WTC11 (cell line): ENCODE results near the gene FMO2. TPM values are rescaled to one million over a fixed set of nuclear protein-coding genes. Genes with fewer than 3 reads are reported as not detected.

Source experiments
- ATAC-seq: fragments of 200-7000 bp; cut with Tn5 transposase; 2 replicates; pipeline ENCODE4 v1.10.0; 2021; ENCODE audit warnings: mild to moderate bottlenecking, moderate library complexity
- CTCF ChIA-PET: fragments of 300-600 bp; sonication (Branson Sonifier 250); formaldehyde crosslinking; loops from one replicate; lab custom pipeline; 2021; ENCODE audit warnings: antibody characterized with exemption; lab: Charles Lee
- POLR2A ChIA-PET: fragments of 350-600 bp; sonication (Branson Sonifier 250); formaldehyde crosslinking; loops from one replicate; lab custom pipeline; 2021; ENCODE audit warnings: antibody characterized with exemption; lab: Charles Lee
- DNase-seq: peaks from one replicate; pipeline ENCODE4 v3.0.0; 2021; ENCODE audit warnings: low spot score
- H3K27ac Mint-ChIP-seq: 2 replicates; pipeline ENCODE4 v1.8.0; 2021; ENCODE audit warnings: mixed read lengths
- H3K27me3 Mint-ChIP-seq: 2 replicates; pipeline ENCODE4 v1.8.0; 2021; ENCODE audit warnings: low read depth, mild to moderate bottlenecking, moderate library complexity, mixed read lengths
- H3K36me3 Mint-ChIP-seq: 2 replicates; pipeline ENCODE4 v1.8.0; 2021; ENCODE audit warnings: mixed read lengths
- H3K4me1 Mint-ChIP-seq: 2 replicates; pipeline ENCODE4 v1.8.0; 2022; ENCODE audit warnings: mixed read lengths
- H3K4me3 Mint-ChIP-seq: 2 replicates; pipeline ENCODE4 v1.8.0; 2021; ENCODE audit warnings: mild to moderate bottlenecking, moderate library complexity, mixed read lengths
- H3K9me3 Mint-ChIP-seq: 2 replicates; pipeline ENCODE4 v1.8.0; 2021; ENCODE audit warnings: mixed read lengths
- AR ChIP-seq: fragments of 250-450 bp; sonication (Bioruptor Pico); IDR thresholded peaks from 2 replicates; pipeline ENCODE4 v1.9.0; 2021; ENCODE audit warnings: mild to moderate bottlenecking
- ARID4B ChIP-seq: sonication (generic); formaldehyde crosslinking; IDR thresholded peaks from 2 replicates; pipeline ENCODE4 v1.8.0; 2023; ENCODE audit warnings: missing genetic modification reagents, mild to moderate bottlenecking, borderline replicate concordance
- EMX1 ChIP-seq: fragments of 250-450 bp; sonication (Bioruptor Pico); IDR thresholded peaks from 2 replicates; pipeline ENCODE4 v1.8.0; 2021; ENCODE audit warnings: mild to moderate bottlenecking
- FOXJ3 ChIP-seq: sonication (generic); formaldehyde crosslinking; IDR thresholded peaks from 2 replicates; pipeline ENCODE4 v1.9.0; 2021; ENCODE audit warnings: missing genetic modification reagents, mild to moderate bottlenecking, borderline replicate concordance
- GRHL2 ChIP-seq: fragments of 250-450 bp; sonication (Bioruptor Pico); IDR thresholded peaks from 2 replicates; pipeline ENCODE4 v1.8.0; 2022; ENCODE audit warnings: mild to moderate bottlenecking, moderate library complexity; ENCODE audit not compliant: insufficient replicate concordance, severe bottlenecking
- IRF2 ChIP-seq: sonication (generic); formaldehyde crosslinking; IDR thresholded peaks from 2 replicates; pipeline ENCODE4 v1.8.0; 2022; ENCODE audit warnings: low read depth, missing genetic modification reagents, borderline replicate concordance
- JUN ChIP-seq: sonication (generic); formaldehyde crosslinking; IDR thresholded peaks from 2 replicates; pipeline ENCODE4 v1.8.0; 2023; ENCODE audit warnings: mild to moderate bottlenecking, missing genetic modification reagents
- PRRX2 ChIP-seq: fragments of 250-450 bp; sonication (Bioruptor Pico); IDR thresholded peaks from 2 replicates; pipeline ENCODE4 v1.8.0; 2021; ENCODE audit warnings: mild to moderate bottlenecking
- SP1 ChIP-seq: sonication (generic); formaldehyde crosslinking; conservative IDR thresholded peaks from 2 replicates; pipeline ENCODE4 v1.8.1; 2022; ENCODE audit warnings: missing genetic modification reagents
- USF1 ChIP-seq: sonication (generic); formaldehyde crosslinking; IDR thresholded peaks from 2 replicates; pipeline ENCODE4 v1.8.0; 2022; ENCODE audit warnings: mild to moderate bottlenecking, missing genetic modification reagents
- ZBTB21 ChIP-seq: sonication (generic); formaldehyde crosslinking; IDR thresholded peaks from 2 replicates; pipeline ENCODE4 v1.8.1; 2023; ENCODE audit warnings: mild to moderate bottlenecking, missing genetic modification reagents, borderline replicate concordance
- ZMAT4 ChIP-seq: fragments of 250-450 bp; sonication (Bioruptor Pico); IDR thresholded peaks from 2 replicates; pipeline ENCODE4 v1.9.0; 2021; ENCODE audit warnings: mild to moderate bottlenecking
- ZNF219 ChIP-seq: sonication (generic); formaldehyde crosslinking; IDR thresholded peaks from 2 replicates; pipeline ENCODE4 v1.8.0; 2023; ENCODE audit warnings: missing genetic modification reagents, mild to moderate bottlenecking, borderline replicate concordance
- ZNF232 ChIP-seq: sonication (generic); formaldehyde crosslinking; IDR thresholded peaks from 2 replicates; pipeline ENCODE4 v1.8.0; 2022; ENCODE audit warnings: mild to moderate bottlenecking, missing genetic modification reagents
- ZNF263 ChIP-seq: sonication (generic); formaldehyde crosslinking; IDR thresholded peaks from 2 replicates; pipeline ENCODE4 v1.8.1; 2022; ENCODE audit warnings: low read depth, mild to moderate bottlenecking, moderate library complexity, missing genetic modification reagents
- ZNF317 ChIP-seq: sonication (generic); formaldehyde crosslinking; IDR thresholded peaks from 2 replicates; pipeline ENCODE4 v1.8.1; 2023; ENCODE audit warnings: low read depth, mild to moderate bottlenecking, moderate library complexity, missing genetic modification reagents, borderline replicate concordance
- ZNF671 ChIP-seq: fragments of 250-450 bp; sonication (Bioruptor Pico); IDR thresholded peaks from 2 replicates; pipeline ENCODE4 v1.8.0; 2021; ENCODE audit warnings: mild to moderate bottlenecking
- total RNA-seq: library from RNA; stranded (reverse); gene quantifications from 3 replicates; pipeline ENCODE4 v1.2.3, GENCODE V29; 2021
- TF ChIP-seq, protein P1 (sequence below): fragments of 250-450 bp; sonication (Bioruptor Pico); conservative IDR thresholded peaks from 2 replicates; pipeline ENCODE4 v1.9.0; 2021; ENCODE audit warnings: mild to moderate bottlenecking
- TF ChIP-seq, protein P2 (sequence below): sonication (generic); formaldehyde crosslinking; IDR thresholded peaks from 2 replicates; pipeline ENCODE4 v1.8.0; 2023; ENCODE audit warnings: missing genetic modification reagents
- TF ChIP-seq, protein P3 (sequence below): sonication (generic); formaldehyde crosslinking; IDR thresholded peaks from 2 replicates; pipeline ENCODE4 v1.8.1; 2022; ENCODE audit warnings: missing genetic modification reagents, borderline replicate concordance

FMO2 gene
- total RNA-seq, 1 experiment from 2014 or later = not detected

DNA sequence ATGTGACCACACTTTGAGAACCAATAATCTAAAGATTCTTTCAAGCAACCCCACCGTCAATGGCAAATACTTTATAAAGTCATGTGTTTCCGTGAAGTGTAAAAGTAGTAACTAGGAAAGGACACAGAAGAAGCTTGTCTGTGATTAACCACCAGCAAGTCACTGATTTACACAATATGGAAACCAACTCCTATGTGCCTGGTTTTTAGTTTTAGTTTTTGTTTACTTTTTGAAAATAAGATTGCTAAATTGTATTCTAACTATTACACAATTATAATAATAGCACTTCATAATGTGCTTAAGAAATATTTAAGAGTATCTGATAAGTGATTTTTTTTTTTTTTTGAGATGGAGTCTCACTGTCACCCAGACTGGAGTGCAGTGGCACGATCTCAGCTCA is 13.0 kb downstream of the FMO2 start (continued):
- TF ChIP-seq EMX1 (CRISPR knock-in tag) = no peak
- TF ChIP-seq, all 79 proteins: peak for 0

GRCh38 chr1:171204296-171204695 is 19.2 kb downstream of the FMO2 start:
- ChIA-PET CTCF (no interaction called here), POLR2A (no interaction called here)
- no peak for ATAC-seq
- TF ChIP-seq ZNF263 (CRISPR knock-in tag) (no peak), FOXJ3 (no peak), SP1 (CRISPR knock-in tag) (no peak), ZNF317 (CRISPR knock-in tag) (no peak), JUN (CRISPR knock-in tag) (no peak), ZNF219 (CRISPR knock-in tag) (no peak), ZNF232 (CRISPR knock-in tag) (no peak), ZNF671 (no peak), IRF2 (CRISPR knock-in tag) (no peak), USF1 (CRISPR knock-in tag) (no peak), PRRX2 (CRISPR knock-in tag) (no peak)
- TF ChIP-seq, protein P1, sequence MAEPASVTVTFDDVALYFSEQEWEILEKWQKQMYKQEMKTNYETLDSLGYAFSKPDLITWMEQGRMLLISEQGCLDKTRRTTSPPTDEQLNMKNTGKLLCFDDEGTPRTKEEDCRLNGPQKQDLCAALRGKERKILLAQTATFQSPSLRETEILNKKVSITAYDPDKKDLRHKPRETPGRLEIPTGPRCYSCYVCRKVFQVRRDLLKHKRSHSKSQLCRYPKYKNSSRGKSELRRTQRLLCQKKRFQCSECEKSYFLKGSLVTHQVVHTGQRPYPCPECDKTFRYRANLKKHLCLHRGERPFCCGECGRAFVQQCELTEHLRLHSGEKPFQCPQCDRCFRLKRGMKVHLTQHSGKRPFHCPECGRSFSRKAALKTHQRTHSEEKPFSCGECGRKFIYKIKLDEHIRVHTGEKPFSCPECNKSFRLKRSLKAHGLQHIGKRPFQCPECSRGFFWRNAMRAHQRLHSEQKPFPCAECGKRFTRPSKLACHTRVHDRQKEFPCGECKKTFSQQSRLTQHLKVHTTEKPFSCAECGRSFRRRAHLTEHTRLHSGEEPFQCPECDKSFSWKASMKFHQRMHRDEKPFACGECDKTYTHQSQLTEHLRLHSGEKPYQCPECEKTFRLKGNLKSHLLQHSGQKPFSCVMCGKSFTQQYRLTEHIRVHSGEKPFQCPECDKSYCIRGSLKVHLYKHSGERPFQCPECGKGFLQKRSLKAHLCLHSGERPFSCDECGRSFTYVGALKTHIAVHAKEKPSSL (CRISPR knock-in tag) = no peak
- TF ChIP-seq, protein P2, sequence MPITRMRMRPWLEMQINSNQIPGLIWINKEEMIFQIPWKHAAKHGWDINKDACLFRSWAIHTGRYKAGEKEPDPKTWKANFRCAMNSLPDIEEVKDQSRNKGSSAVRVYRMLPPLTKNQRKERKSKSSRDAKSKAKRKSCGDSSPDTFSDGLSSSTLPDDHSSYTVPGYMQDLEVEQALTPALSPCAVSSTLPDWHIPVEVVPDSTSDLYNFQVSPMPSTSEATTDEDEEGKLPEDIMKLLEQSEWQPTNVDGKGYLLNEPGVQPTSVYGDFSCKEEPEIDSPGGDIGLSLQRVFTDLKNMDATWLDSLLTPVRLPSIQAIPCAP (CRISPR knock-in tag) = no peak
- TF ChIP-seq, protein P3, sequence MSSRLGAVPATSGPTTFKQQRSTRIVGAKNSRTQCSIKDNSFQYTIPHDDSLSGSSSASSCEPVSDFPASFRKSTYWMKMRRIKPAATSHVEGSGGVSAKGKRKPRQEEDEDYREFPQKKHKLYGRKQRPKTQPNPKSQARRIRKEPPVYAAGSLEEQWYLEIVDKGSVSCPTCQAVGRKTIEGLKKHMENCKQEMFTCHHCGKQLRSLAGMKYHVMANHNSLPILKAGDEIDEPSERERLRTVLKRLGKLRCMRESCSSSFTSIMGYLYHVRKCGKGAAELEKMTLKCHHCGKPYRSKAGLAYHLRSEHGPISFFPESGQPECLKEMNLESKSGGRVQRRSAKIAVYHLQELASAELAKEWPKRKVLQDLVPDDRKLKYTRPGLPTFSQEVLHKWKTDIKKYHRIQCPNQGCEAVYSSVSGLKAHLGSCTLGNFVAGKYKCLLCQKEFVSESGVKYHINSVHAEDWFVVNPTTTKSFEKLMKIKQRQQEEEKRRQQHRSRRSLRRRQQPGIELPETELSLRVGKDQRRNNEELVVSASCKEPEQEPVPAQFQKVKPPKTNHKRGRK (CRISPR knock-in tag) = no peak
- H3K27ac Mint-ChIP-seq = no peak overlapping the region
- no peaks in the 10 kb centered on the region for H3K9me3 Mint-ChIP-seq
- H3K36me3 Mint-ChIP-seq = no peaks in the 10 kb centered on the region
- H3K4me1 Mint-ChIP-seq = peaks cover 15% of the 10 kb centered on the region
- no peak for DNase-seq
- no peaks in the 10 kb centered on the region for H3K27me3 Mint-ChIP-seq
- no peak overlapping the region for H3K4me3 Mint-ChIP-seq

DNA sequence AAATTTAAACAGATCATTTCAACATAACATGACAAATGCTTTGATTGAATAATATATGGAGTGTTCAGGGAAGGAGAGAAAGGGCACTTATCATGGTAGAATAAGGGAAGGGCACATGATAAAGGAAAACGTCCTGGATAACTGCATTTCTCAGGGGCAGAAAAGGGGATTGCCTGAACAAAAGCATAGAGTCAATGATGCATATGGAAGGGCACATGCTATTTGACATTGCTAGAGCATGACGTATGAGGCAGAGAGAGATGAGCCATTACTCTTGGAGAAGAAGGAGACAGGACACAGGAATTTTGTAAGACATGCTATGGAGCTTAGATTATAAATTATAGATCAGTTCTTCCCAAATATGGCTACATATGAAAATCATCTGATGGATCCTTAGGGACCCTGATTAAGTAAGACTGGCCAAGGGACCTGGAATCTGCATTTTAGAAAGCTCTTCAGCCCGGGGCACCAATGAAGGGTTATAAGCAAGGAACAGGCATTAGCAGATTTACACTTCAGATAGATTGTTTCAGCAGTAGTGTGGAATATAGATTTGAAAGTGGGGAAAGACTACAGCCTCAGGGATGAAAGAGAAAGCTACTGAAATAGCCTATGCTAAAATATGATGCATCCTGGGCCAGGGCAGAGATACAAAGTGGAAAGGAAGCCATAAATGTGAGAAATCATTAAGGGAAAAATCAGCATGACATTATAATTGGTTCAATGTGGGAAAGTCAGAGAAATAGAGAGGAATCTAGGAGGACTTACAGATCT is 21.3 kb downstream of the FMO2 start:
- H3K4me3 Mint-ChIP-seq = no peak overlapping the region
- DNase-seq = no peak
- peaks cover 28% of the 10 kb centered on the region for H3K4me1 Mint-ChIP-seq
- H3K9me3 Mint-ChIP-seq = no peaks in the 10 kb centered on the region
- ATAC-seq = no peak
- POLR2A ChIA-PET = no interaction called here
- H3K27me3 Mint-ChIP-seq = no peaks in the 10 kb centered on the region
- H3K27ac Mint-ChIP-seq = no peak overlapping the region
- CTCF ChIA-PET = no interaction called here
- no peaks in the 10 kb centered on the region for H3K36me3 Mint-ChIP-seq
- TF ChIP-seq ZMAT4 (CRISPR knock-in tag) (no peak), ZBTB21 (CRISPR knock-in tag) (no peak), GRHL2 (CRISPR knock-in tag) (no peak), ARID4B (CRISPR knock-in tag) (no peak), AR (CRISPR knock-in tag) (no peak)
